GM19438 (cell line): ENCODE measurements around the gene RHOF.
"Not testable (repeated sequence)": the region's sequence is repeated elsewhere in the genome, so short reads cannot be mapped to it uniquely, and the experiment has no call there.

Experiments
- ATAC-seq: cut with Tn5 transposase; IDR thresholded peaks from one replicate; pipeline ENCODE4 v1.9.1; 2021; ENCODE audit warnings: low read depth; ENCODE audit not compliant: unreplicated experiment

RHOF gene

DNA sequence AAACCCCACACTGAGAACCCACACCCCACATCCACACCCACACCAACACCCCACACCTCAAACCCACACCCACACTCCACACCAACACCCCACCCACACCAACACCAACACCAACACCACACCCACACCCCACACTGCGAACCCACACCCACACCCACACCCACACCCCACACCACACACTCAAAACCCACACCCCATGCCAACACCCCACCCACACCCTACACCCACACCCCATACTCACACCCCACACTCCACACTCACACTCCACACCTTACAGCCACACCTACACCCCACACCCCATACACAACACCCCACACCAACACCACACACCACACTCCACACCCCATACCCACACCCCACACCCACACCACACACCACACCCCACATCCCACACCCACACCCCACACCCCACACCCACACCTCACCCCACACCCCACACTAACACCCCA lies 43.0 kb downstream of the RHOF start:
- ATAC-seq: no peak

GRCh38 chr12:121749267-121749666 lies 44.2 kb downstream of the RHOF start:
- ATAC-seq: no peak

GRCh38 chr12:121748571-121749265 lies 44.8 kb downstream of the RHOF start:
- no peak for ATAC-seq

DNA sequence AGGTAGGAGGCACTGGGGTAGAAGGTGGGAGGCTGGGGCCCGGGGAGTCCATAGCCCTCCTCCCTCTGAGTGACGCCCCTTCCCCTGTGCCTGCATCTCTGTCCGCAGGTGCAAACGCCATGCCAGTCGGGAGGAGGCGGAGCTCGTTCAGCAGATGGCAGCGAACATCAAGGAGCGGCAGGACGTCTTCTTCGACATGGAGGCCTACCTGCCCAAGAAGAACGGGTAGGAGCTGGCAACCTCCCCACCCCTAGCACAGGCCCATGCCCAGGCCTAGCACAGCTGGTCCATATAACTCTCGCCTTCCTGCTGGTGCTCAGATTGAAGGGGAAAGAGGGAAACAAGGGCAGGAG lies 45.3 kb downstream of the RHOF start:
- no peak for ATAC-seq

GRCh38 chr12:121745545-121745944 lies 47.9 kb downstream of the RHOF start:
- ATAC-seq: not testable (repeated sequence)

DNA sequence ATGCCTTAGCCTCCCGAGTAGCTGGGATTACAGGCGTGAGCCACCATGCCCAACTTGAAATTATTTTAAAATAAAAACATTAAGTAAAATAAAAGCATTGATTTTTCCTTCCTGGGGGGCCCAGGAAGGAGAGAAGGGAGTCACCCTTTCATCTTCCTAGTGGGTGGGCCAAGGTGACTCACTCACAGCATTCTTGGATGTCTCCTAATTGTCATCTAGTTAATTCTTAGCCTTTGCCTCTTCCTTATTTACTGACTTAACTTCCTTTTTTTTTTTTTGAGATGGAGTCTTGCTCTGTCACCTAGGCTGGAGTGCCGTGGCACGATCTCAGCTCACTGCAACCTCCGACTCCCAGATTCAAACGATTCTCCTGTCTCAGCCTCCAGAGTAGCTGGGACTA lies 51.7 kb downstream of the RHOF start:
- no peak for ATAC-seq

GRCh38 chr12:121740847-121741246 lies 52.6 kb downstream of the RHOF start:
- ATAC-seq: no peak

DNA sequence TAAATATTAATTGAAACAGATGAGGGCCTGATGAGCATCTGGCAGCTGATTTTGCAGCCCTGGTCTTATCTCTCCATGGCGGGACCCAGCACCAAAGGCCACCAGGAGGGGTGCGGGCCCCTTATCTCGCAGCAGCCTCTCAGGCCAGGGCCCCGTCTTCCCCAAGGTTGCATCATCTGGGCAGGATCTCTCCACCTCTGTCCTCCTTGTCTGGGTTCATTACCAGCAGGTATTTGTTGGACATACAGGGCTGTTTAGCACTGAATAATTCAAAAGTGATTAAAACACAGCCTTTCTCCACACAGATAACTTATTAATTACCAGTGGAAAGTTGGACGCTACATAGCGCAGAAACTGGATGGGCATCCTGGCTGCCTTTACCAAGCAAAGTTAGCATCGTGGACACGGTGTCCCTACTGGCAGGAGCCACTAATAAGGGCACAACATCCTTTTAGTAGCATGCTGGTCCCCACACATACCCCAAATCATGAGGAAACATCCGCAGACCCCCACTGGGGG lies 55.1 kb downstream of the RHOF start:
- no peak for ATAC-seq

DNA sequence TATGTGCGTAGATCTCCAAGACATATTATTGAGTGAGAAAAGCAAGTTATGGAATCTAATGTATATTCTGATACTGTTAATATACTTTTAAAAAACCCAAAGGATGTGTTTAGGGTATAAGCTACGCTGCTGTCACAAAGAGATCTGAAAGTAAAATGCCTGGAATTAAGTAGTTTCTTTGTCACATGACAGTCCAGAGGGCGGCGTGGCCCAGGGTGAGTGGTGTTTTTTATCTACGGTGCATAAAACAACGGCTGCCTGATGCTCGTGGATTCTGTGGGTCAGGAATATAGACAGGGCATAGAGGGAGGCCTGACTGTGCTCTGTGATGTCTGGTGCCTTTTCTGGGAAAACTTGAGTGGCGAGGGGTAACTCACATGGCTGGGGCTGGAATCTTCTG lies 59.6 kb downstream of the RHOF start:
- ATAC-seq: no peak

DNA sequence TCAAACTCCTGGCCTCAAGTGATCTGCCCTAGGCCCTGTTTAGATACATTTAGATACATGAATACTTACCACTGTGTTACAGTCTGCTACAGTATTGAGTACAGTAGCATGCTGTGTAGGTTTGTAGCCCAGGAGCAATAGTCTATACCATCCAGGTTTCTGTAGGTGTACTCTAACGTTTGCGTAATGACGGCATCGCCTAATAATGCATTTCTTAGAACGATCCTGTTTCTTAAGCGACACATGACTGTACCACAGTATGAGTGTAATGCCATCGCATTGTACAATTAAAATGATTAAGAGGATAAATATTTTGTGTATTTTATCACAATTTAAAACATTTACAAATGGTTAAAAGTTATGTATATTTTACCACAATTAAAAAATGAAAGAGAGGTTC lies 62.0 kb downstream of the RHOF start:
- no peak for ATAC-seq

DNA sequence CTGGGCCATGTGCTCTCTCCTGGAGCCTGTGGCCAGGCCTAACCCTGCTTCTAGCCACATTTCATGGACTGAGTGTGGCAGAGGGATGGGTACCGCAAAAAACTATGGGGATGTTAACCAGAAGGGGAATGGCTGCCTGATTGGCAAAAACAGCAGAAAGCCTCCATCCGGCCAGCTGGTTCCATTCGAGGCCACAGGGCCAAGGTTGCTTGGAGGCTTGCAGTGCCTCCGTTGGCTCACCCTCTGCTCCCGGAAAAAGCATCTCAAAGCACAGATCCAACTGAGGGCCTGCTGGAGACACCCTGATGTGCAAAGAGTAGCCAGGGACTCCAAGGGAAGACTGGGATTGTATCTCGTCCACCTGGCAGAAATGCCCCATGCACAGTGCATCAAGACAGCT lies 64.5 kb downstream of the RHOF start:
- ATAC-seq: no peak
